ENCODE results near the gene DISC1. TPM values are rescaled to one million over a fixed set of nuclear protein-coding genes. Genes with fewer than 3 reads are reported as not detected.

DISC1 gene
- total RNA-seq, 1 donor from 2014 or later: 3.5 TPM

DNA sequence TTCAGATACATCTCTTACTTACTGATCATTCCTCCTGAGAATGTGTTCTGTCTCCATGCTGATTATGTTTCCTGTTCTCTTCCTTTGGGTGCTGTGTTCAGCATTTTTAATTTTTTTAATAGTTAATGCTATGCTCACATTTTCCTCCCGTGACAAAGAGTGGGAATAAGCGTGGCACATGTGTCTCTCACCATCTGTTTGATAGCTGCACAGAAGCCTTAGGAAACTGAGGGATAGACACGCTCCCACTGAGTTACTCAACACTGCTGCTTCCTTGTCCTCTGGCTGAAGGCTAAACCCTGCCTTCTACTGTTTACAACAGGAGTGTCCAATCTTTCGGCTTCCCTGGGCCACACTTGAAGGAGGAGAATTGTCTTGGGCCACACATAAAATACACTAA, 264.2 kb downstream of the DISC1 start:
- Histone ChIP-seq H3K27ac (replicated peaks) (no peak overlapping the region), H3K36me3 (no peaks in the 10 kb centered on the region), H3K4me3 (no peak overlapping the region), H3K27me3 (ENCODE audit: low read depth) (no peaks in the 10 kb centered on the region), H3K4me1 (no peaks in the 10 kb centered on the region), H3K9me3 (replicated peaks) (peaks cover 10% of the 10 kb centered on the region)
- no peak for DNase-seq
- intact Hi-C loops (cut with micrococcal nuclease): no loop called here
- TF ChIP-seq, protein P1, sequence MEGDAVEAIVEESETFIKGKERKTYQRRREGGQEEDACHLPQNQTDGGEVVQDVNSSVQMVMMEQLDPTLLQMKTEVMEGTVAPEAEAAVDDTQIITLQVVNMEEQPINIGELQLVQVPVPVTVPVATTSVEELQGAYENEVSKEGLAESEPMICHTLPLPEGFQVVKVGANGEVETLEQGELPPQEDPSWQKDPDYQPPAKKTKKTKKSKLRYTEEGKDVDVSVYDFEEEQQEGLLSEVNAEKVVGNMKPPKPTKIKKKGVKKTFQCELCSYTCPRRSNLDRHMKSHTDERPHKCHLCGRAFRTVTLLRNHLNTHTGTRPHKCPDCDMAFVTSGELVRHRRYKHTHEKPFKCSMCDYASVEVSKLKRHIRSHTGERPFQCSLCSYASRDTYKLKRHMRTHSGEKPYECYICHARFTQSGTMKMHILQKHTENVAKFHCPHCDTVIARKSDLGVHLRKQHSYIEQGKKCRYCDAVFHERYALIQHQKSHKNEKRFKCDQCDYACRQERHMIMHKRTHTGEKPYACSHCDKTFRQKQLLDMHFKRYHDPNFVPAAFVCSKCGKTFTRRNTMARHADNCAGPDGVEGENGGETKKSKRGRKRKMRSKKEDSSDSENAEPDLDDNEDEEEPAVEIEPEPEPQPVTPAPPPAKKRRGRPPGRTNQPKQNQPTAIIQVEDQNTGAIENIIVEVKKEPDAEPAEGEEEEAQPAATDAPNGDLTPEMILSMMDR (IDR thresholded peaks at IDR 0.05; ENCODE audit: borderline replicate concordance): no peak

DNA sequence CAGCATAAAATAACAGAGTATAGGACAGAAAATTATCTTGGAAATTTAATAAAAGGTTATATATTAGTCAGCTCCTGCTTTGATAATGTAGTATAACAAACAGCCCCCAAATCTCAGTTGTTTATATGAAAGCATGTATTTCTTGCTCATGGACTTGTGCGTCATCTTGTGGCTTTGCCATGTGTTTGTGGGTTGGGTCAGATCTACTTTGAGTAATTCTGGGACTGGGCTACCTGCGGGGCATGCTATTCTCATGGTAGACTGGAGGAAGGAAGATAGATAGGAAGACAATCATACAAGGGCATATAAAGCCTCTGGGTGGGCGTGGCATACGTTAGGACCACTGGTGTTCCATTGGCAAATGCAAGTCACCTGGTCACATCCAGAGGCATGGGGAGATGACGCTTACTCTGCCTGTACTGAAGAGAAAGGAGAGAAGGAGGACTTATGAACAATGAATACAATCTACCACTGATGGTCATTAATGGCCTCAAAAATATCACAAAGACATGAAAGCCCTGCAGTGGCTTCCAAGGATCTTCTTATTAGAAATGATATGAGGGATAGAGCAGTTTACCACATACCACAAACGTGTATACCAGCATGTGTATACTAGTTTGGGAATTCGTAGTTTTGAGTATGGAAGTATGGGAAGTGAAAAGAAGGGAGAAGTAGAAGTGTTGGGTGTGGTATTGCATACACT, 267.0 kb downstream of the DISC1 start:
- Histone ChIP-seq H3K36me3 (no peaks in the 10 kb centered on the region), H3K27ac (replicated peaks) (no peak overlapping the region), H3K9me3 (replicated peaks) (peaks cover 10% of the 10 kb centered on the region), H3K27me3 (ENCODE audit: low read depth) (no peaks in the 10 kb centered on the region), H3K4me1 (peaks cover 8% of the 10 kb centered on the region), H3K4me3 (no peak overlapping the region)
- intact Hi-C loops (cut with micrococcal nuclease): no loop called here
- DNase-seq: no peak
- TF ChIP-seq, protein P1 (IDR thresholded peaks at IDR 0.05; ENCODE audit: borderline replicate concordance): no peak

DNA sequence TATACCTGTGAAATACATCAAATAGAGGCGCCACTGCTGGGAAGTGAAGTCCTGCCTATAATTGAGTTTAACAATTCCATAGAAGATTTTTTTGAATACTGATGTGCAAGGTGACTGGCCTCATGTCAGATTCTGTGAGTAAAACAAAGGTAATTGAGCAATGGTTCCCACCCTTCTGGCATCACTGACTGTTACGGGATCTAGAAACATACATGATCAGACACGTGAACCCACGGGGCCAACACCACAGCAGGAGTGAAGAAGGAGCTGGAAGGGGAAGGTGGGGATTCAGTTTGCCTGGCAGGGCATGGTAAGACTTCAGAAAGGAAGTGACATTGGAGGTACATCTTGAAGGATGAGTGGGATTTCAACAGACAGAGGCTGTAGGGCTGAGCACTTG, 270.2 kb downstream of the DISC1 start:
- peaks cover 8% of the 10 kb centered on the region for H3K4me1 ChIP-seq
- TF ChIP-seq, protein P1 (IDR thresholded peaks at IDR 0.05; ENCODE audit: borderline replicate concordance): no peak

DNA sequence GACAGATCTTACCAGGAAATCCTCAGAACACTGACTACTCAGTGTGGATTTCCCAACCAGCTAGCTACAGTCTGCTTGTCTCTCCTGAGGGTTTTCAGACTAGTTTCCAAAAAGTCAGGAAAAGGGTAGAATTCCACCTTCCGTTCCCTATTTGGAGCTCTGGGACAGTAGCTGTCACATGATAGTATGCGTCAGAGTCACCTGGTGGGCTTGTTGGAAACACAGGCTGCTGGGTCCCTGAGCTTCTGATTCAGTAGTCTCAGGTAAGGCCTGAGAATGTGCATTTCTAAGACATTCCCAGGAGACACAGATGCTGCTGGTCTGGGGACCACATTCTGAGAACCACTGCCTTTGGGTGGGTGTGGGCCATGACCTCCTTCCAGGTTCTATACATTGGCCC, 272.5 kb downstream of the DISC1 start:
- intact Hi-C loops (cut with micrococcal nuclease): no loop called here

More for the DNA sequence above, 270.2 kb downstream of the DISC1 start:
- no peak overlapping the region for H3K4me3 ChIP-seq
- intact Hi-C loops (cut with micrococcal nuclease): no loop called here
- no peak overlapping the region for H3K27ac ChIP-seq (replicated peaks)
- no peak for DNase-seq
- H3K27me3 ChIP-seq (ENCODE audit: low read depth): no peaks in the 10 kb centered on the region
- H3K36me3 ChIP-seq: no peaks in the 10 kb centered on the region
- H3K9me3 ChIP-seq (replicated peaks): peaks cover 10% of the 10 kb centered on the region

DNA sequence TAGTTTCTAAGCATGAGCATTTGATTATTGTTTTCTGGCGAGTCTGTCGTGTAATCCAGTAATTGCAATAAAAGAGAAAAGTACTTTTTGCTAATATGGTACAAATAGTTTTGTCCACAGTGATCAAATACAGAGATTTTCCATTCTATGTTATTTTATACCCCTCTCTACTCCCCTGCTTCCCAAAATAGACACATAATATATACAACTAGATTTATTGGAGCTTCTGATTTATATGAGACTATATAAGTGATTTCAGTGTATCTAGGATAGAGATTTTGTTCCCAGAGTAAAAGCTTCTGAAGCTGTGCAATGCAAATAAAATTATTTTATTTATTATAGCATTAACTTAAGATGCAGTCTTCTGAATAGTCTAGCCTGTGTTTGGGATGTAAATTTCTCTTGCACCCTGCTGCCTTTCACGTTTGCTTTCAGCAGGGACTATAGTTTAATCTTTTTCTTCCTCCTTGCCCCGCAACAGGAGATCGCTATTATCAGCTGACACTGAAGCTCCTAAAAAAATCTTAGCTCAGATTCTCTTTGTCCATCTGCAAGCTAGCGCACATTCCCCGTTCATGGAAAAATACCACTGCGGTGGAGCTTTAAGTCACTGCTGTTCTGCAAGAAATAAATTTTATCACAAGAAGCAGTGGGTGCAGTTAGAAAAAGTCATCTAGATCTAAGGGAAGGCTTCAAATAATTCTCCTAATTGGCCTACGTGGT, 273.3 kb downstream of the DISC1 start:
- Histone ChIP-seq H3K27me3 (ENCODE audit: low read depth) (no peaks in the 10 kb centered on the region), H3K36me3 (no peaks in the 10 kb centered on the region), H3K9me3 (replicated peaks) (peaks cover 13% of the 10 kb centered on the region), H3K4me3 (no peak overlapping the region), H3K4me1 (peaks cover 8% of the 10 kb centered on the region), H3K27ac (replicated peaks) (no peak overlapping the region)
- intact Hi-C loops (cut with micrococcal nuclease): no loop called here
- no peak for DNase-seq
- TF ChIP-seq, protein P1 (IDR thresholded peaks at IDR 0.05; ENCODE audit: borderline replicate concordance): no peak

More for the DNA sequence above, 272.5 kb downstream of the DISC1 start:
- H3K27me3 ChIP-seq (ENCODE audit: low read depth): no peaks in the 10 kb centered on the region
- no peak overlapping the region for H3K4me3 ChIP-seq
- no peak overlapping the region for H3K27ac ChIP-seq (replicated peaks)
- H3K9me3 ChIP-seq (replicated peaks): peaks cover 5% of the 10 kb centered on the region
- H3K36me3 ChIP-seq: no peaks in the 10 kb centered on the region
- H3K4me1 ChIP-seq: peaks cover 8% of the 10 kb centered on the region
- TF ChIP-seq, protein P1 (IDR thresholded peaks at IDR 0.05; ENCODE audit: borderline replicate concordance): no peak
- no peak for DNase-seq
